Measurements from ENCODE around the gene EYA3. TPM values are rescaled to one million over a fixed set of nuclear protein-coding genes. Genes with fewer than 3 reads are reported as not detected.

EYA3 gene
- total and polyA plus RNA-seq, 2 of the 8 experiments (the other 6 are each of a cell fraction or from before 2014, with no cell fraction given): 15.0 to 33.9 TPM

DNA sequence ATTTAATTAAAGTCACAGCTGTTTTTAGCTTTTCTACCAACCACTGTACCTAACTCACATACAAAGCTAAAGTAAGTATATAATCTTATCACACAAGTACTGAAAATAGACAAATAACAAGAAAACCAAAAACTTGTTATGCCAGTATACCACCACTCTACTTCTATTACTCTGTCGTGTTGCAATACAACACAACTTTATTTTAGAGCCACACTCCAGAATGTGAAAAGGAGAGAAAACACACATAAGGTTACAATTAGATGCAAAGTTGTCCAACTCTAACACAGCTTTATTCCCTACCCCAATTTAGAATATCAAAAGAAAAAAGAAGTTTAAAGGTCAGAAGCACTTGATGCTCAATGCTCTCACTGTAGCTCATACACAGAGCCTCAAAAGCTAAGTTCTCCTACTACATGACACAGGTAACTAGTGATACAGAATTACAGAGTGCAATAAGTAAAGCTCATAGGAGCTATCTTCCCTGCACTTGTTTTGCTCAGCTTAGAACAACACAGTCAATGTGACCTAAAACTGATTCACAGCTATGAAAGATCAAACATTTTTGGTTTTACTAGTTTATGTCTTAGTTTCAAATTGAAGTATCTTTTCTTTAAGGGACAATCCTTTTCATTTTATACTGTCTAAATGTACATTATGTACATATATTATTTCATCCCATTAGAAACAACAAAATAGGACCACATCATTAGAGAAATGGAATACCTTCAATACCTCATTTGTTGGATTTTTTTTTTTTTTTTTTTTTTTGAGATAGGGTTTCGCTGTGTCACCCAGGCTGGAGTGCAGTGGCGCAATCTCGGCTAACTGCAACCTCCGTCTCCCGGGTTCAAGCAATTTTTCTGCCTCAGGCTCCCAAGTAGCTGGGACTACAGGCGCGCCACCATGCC lies 29.2 kb downstream of the EYA3 start (continued):
- no peak for TF ChIP-seq CHD7 (IDR thresholded peaks at IDR 0.05; ENCODE audit: insufficient replicate concordance, low read length)
- TF ChIP-seq EZH2 (IDR thresholded peaks at IDR 0.05; ENCODE audit: low read depth, low read length, severe bottlenecking): no peak
- TF ChIP-seq HDAC6 (IDR thresholded peaks at IDR 0.05; ENCODE audit: low read depth, low read length): no peak
- TF ChIP-seq EP300 (IDR thresholded peaks at IDR 0.05; ENCODE audit: borderline replicate concordance in 1 of 2, low read depth in 2 of 2, low read length in 2 of 2): no peak
- no peak for TF ChIP-seq SRF (IDR thresholded peaks at IDR 0.05; ENCODE audit: low read depth, low read length)

Data from H1 (cell line).